ENCODE data around the gene MRPL57. TPM values are rescaled to one million over a fixed set of nuclear protein-coding genes. Genes with fewer than 3 reads are reported as not detected.
"Not testable (repeated sequence)": the region's sequence is repeated elsewhere in the genome, so short reads cannot be mapped to it uniquely, and the experiment has no call there.

Gene MRPL57
- total RNA-seq, 2 experiments from 2014 or later: 10.0 to 10.5 TPM

GRCh38 chr13:21212138-21212775, 35.8 kb downstream of the MRPL57 start:
- CTCF ChIA-PET: no interaction called here
- Mint-ChIP-seq H3K4me1 (ENCODE audit: low read depth) (no peaks in the 10 kb centered on the region), H3K27me3 (peaks cover 34% of the 10 kb centered on the region), H3K36me3 (ENCODE audit: low read depth) (no peaks in the 10 kb centered on the region), H3K27ac (no peak overlapping the region), H3K4me3 (no peak overlapping the region), H3K9me3 (peaks cover 6% of the 10 kb centered on the region)
- no peak overlapping the region for H3K27ac ChIP-seq (ENCODE audit: low read depth in 1 of 2, low read length in 2 of 2)
- ATAC-seq (ENCODE audit: poor library complexity) (no peak), DNase-seq (no peak)
- no peaks in the 10 kb centered on the region for H3K36me3 ChIP-seq (ENCODE audit: insufficient read depth, low read length)
- peaks cover 0 to 4% of the 10 kb centered on the region in 2 experiments for H3K9me3 ChIP-seq (ENCODE audit: control insufficient read depth in 1 of 2, insufficient read depth in 1 of 2, low read length in 2 of 2)
- H3K4me3 ChIP-seq (ENCODE audit: low read length): no peak overlapping the region
- no peaks in the 10 kb centered on the region for H3K4me1 ChIP-seq (ENCODE audit: insufficient read depth, low read length)
- no peaks in the 10 kb centered on the region for H3K27me3 ChIP-seq (ENCODE audit: control insufficient read depth in 1 of 2, insufficient read depth in 2 of 2, low read length in 2 of 2)
- no peak for TF ChIP-seq CTCF (IDR thresholded peaks at IDR 0.05)
- intact Hi-C loops (cut with DNase I, micrococcal nuclease): no loop called here
- POLR2A ChIA-PET: no interaction called here

GRCh38 chr13:21215419-21215818, 39.0 kb downstream of the MRPL57 start:
- POLR2A ChIA-PET: not testable (repeated sequence)

GRCh38 chr13:21216332-21216731, 39.9 kb downstream of the MRPL57 start:
- DNase-seq (no peak), ATAC-seq (ENCODE audit: poor library complexity) (no peak)
- Mint-ChIP-seq H3K4me3 (no peak overlapping the region), H3K4me1 (ENCODE audit: low read depth) (peaks cover 16% of the 10 kb centered on the region), H3K27ac (no peak overlapping the region), H3K36me3 (ENCODE audit: low read depth) (no peaks in the 10 kb centered on the region), H3K27me3 (peaks cover 26% of the 10 kb centered on the region), H3K9me3 (peaks cover 6% of the 10 kb centered on the region)
- Histone ChIP-seq H3K27ac (ENCODE audit: low read depth in 1 of 2, low read length in 2 of 2) (no peak overlapping the region), H3K36me3 (ENCODE audit: insufficient read depth, low read length) (no peaks in the 10 kb centered on the region), H3K27me3 (ENCODE audit: control insufficient read depth in 1 of 2, insufficient read depth in 2 of 2, low read length in 2 of 2) (no peaks in the 10 kb centered on the region), H3K4me3 (ENCODE audit: low read length) (no peak overlapping the region), H3K9me3 (ENCODE audit: control insufficient read depth in 1 of 2, insufficient read depth in 1 of 2, low read length in 2 of 2) (peaks cover 0 to 4% of the 10 kb centered on the region in 2 experiments), H3K4me1 (ENCODE audit: insufficient read depth, low read length) (peaks cover 5% of the 10 kb centered on the region)
- ChIA-PET POLR2A (no interaction called here), CTCF (no interaction called here)
- intact Hi-C loops (cut with DNase I, micrococcal nuclease): no loop called here
- no peak for TF ChIP-seq CTCF (IDR thresholded peaks at IDR 0.05)

More at GRCh38 chr13:21215419-21215818, 39.0 kb downstream of the MRPL57 start:
- H3K4me1 ChIP-seq (ENCODE audit: insufficient read depth, low read length); H3K4me3 Mint-ChIP-seq; intact Hi-C loops (cut with DNase I, micrococcal nuclease); H3K9me3 ChIP-seq (ENCODE audit: control insufficient read depth in 1 of 2, insufficient read depth in 1 of 2, low read length in 2 of 2); H3K36me3 Mint-ChIP-seq (ENCODE audit: low read depth); CTCF ChIA-PET; H3K27ac ChIP-seq (ENCODE audit: low read depth in 1 of 2, low read length in 2 of 2); ATAC-seq (ENCODE audit: poor library complexity); H3K27ac Mint-ChIP-seq; H3K27me3 ChIP-seq (ENCODE audit: control insufficient read depth in 1 of 2, insufficient read depth in 2 of 2, low read length in 2 of 2); H3K9me3 Mint-ChIP-seq; H3K36me3 ChIP-seq (ENCODE audit: insufficient read depth, low read length); DNase-seq; H3K4me3 ChIP-seq (ENCODE audit: low read length): not testable (repeated sequence)
- Mint-ChIP-seq H3K27me3 (peaks cover 34% of the 10 kb centered on the region), H3K4me1 (ENCODE audit: low read depth) (peaks cover 16% of the 10 kb centered on the region)

Measured in CD4-positive, alpha-beta T cell (primary cell).